GM18867 (cell line): ENCODE measurements around the gene BTG3.

ENCODE experiments used
- ATAC-seq: cut with Tn5 transposase; IDR thresholded peaks from one replicate; pipeline ENCODE4 v1.9.1; 2021; ENCODE audit warnings: mild to moderate bottlenecking, moderate library complexity; ENCODE audit not compliant: unreplicated experiment

The BTG3 gene

DNA sequence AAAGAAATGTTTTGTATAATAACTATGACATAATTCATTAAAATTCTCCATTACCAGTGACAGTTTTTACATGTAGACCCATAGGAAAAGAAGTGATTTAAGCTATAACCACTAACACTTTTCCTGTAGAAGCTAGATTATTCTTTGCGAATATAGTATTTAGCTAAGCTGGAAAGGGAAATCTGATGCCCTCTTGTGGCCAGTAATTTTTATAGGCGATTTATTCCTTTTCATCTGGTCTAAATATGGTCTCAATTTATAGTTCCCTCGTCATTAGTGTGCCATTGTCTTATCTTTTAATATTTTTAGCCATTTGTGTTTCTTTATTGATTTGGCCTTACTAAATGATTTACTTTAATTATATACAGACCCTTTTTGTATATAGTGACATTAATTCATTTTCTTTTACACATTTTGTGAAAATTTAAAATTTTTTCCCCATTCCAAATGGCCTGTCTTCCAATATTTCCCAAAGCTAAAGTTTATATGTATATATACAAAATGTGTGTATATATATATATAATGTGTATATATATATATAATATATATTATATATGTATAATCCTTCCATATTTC is 26.7 kb downstream of the BTG3 start:
- ATAC-seq, result peak; percentile 61

DNA sequence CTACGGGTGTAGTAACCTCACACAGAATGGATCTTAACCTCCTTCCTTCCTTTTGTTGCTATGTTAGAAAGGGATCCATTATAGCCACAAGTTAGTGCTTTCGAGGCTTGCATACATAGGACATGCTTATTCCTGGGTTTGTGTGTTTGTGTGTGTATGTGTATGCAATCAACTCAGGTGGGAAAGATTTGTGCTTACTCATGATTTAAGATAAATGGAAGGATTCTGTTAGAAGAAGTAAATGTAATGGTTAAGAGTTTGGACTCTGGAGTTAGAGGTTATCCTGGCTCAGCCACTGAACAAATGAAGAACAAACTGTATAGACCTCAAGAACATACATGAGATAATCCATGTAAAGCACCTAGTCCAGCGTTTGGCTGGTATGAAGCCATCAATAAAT is 28.8 kb downstream of the BTG3 start:
- no peak for ATAC-seq

DNA sequence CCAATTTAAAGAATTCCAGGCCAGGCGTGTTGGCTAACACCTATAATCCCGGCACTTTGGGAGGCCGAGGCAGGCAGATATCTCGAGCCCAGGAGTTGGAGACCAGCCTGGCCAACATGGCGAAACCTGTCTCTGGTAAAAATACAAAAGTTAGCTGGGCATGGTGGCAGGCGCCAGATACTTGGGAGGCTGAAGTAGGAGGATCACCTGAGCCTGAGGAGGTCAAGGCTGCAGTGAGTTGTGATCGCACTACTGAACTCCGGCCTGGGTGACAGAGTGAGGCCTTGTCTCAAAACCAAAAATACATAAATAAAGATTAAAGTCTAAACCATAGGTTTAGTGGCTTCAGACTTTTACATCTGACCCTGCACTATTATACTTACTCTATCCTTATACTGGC is 32.4 kb downstream of the BTG3 start:
- no peak for ATAC-seq

DNA sequence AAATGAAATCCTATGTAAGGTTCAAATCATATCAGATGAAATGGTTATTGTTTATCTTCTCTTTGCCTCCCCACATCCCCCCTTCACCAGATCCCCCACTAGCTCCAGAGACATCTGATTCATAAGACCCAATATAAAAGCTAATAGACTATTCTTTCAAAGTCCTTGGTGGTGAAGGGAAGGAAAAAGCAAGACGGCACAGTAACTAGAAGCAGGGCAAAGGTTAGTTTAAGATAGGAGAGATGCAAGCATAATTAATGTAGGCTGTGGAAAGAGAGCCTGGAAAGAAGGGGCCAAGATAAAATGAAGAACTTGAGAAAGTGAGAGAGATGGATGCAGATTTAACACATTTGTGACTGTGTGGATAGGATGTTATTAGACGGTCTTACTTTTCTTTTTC is 33.8 kb downstream of the BTG3 start:
- ATAC-seq, result no peak

DNA sequence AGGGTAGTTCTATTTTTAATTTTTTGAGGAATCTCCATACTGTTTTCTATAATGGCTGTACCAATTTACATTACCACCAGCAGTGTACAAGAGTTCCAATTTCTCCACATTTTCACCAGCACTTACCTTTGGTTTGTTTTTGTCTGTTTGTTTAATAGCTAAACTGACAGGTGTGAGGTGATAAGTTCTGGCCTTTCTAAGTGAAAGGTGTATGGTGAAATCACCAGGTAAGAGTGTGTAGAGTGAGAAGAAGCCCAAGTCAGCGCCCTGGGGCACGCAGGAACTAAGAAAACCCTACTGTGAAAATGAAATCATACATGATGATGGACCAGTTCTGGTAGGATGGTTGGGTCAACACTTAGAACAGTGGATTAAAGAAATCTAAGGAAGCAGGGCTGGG is 34.5 kb downstream of the BTG3 start:
- ATAC-seq, result no peak

DNA sequence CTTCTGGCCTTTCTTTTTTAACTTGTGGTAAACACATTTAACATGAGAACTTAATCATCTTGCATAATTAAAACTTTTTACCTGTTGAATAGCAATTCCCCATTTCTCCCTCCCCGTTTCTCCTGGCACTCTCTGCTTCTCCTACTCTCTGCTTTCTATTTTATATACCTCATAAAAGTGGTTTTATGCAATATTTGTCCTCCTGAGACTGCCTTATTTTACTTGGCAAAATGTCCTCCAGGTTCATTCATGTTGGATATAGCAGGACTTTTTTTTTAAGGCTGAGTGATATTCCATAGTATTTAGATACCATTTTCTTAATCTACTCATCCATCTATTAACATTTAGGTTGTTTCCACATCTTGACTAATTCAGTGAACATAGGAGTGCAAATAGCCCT is 35.0 kb downstream of the BTG3 start:
- no peak for ATAC-seq

DNA sequence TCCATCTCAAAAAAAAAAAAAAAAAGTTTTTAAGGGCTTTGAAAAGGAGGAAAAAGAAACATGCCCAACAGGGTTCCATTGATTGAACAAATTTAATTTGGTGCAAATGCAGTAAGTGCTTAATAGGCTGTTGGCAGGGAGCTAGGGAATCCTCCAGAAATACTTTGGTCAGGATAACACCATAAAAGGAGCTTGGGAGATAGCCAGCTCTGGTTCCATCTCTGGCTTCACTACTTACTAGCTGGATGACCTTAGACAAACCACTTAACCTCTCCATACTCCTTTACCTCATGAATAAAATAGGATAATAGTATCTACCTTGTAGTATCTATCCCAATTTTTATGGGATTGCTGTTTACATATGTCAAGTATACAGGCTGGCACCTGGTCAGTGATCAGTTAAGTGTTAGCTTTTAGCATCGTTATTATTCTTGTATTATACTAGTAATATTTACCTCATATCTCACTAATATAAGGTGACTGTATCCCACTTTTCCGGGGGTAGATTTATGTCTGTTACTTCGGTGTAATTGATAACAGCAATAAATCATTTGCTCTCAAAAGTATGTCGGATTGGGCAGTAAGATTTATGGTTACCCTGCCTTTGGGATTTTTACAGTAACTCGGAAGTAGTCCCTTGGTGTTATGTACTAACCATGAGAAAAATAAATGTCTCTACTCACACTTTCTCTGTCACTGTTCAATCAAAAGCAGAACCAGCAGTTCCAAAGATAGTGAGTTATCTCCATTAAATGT is 36.4 kb downstream of the BTG3 start:
- ATAC-seq, result no peak

DNA sequence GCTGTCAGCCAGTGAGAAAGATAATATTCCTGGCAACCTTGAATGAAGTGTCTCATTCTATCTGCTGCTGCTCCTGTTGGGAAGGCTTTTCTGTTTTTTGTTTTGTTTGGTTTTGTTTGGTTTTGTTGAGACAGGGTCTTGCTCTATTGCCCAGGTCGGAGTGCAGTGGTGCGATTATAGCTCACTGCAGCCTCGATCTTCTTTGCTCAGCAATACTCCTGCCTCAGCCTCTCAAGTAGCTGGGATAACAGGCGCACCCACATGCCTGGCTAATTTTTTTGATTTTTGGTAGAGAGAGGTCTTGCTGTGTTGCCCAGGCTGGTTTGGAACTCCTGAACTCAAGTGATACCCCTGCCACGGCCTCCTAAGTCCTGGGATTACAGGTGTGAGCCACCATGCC is 37.6 kb downstream of the BTG3 start:
- ATAC-seq, result no peak

DNA sequence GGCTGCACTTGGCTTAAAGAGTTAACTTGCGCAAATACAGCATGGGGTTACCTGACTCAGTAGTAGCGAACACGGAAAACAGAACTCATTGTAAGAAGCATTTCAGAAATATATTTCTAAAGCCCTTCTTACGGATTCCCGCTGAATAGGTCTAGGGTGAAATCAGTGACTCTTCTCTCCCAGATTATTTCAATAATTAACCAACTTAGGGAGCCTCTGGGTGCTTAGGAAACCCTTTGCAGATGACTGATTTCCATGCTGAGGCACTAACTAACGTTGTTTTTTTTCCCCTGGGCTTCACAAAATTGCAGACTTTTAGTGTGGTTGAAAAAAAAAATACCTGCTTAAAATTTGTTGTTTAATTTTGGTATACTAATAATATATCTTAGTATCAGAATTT is 40.3 kb downstream of the BTG3 start:
- ATAC-seq, result no peak

DNA sequence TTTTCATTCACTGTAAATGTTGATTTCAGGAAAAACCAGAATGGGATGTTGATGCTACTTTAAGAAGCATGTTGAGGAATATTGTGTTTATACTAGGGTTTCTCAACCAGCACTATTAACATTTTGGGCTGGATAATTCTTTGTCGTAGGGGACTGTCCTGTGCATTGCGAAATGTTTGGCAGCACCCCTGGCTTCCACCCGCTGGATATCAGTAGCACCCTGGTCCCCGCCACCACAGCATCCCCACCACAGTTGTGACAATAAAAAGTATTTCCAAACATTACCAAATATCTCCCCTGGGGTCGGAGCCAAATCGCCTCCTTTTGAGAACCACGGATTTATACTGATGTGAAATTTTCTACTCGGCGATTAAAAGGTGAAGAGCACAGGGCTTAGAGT is 41.9 kb downstream of the BTG3 start:
- ATAC-seq, result no peak

DNA sequence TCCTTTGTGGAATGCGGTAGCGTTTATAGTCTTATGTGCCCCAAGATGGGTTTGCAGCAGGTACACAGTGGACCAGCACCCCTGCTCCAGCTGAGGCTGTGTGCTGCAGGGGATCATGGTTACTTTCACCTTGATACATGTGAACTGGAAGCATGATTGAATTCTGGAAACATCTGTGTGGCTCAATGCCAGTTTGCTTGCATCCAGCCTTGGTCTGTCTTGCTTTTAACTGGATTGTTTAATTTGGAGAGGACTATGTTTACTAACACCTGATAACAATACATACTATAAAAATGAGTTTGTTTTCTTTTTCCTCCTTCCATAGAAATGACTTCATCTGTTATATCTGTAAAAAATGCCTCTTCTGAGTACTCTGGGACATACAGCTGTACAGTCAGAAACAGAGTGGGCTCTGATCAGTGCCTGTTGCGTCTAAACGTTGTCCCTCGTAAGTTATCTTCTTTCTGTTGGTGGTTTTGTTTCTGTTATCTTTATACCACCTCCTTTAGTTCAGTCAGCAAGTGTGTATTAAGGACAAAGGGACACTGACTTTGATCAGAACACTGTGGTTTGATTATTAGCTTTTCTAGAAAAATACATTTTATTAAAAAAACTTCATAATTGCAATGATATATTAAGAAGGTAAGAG is 52.2 kb downstream of the BTG3 start:
- no peak for ATAC-seq

DNA sequence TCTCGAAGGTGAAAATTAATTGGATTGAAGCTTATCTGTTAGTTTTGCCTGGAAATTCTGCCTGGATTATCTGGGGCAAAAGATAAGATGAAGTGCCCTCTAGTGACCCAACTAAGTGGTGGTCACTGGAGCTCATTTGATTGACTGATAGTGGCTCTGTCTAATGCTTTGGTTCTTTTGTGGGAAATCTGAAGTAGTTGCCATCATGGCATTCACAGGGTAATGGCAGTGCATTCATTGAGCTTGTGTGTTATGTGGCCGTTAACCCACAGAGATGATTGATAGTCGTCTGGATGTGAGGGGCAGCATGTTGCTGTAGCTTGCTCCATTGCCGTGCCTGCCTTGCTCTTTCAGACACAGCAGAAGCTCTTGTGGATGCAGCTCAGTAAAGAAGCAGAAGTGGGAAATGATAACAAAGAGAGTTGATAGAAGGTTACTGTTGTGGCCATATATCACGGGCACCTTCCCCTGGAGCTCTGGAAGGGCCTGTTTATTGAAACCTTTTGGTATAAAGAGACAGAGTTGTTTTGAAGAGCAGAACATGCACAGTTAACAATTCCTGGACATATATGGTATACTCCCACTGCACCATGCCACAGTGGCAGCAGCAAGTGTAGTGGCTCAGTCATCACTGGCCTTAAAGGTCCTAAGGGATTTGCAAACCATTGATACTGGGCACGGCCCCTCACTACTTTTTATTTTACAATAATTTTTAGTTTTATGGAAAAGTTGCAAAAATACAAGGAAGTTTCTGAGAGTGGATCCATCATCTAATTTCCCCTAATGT is 57.8 kb downstream of the BTG3 start:
- ATAC-seq, result no peak

DNA sequence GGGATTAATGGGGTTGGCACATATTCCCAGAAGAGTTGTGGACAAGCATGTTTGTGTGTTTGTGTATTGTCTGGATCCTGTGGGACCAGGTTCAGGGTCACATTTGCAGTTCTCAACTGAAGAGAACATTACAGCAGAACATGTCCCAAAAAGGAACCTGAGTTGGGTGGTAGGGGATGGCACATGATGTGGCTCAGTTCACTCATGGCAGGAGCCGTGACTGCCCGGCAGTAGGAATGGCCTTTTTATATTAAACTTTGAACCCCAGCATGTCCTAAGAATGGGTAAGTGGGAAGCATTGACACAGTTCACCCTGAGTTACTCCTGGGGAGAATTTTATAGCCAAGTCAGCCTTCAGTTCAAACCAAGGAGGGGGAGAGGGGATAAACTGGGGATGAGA is 58.6 kb downstream of the BTG3 start:
- ATAC-seq, result no peak

DNA sequence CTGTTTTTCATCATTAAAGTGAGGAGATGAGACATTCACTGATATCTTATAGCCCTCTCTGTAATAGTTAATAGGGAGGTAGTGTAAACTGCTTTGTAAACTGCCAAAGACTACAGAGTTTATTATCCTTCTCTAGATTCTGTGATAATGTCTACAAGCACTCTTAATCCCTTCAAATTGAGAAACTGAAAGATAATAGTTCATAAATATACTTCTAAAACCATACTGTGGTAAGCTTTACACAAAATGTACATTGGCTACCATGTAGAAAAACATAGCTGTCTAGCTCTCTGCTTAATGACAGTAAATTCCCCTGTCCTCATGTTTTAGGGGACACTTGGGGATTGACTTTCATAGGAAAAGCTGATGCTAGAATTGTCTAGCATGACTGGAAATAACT is 60.3 kb downstream of the BTG3 start:
- no peak for ATAC-seq

DNA sequence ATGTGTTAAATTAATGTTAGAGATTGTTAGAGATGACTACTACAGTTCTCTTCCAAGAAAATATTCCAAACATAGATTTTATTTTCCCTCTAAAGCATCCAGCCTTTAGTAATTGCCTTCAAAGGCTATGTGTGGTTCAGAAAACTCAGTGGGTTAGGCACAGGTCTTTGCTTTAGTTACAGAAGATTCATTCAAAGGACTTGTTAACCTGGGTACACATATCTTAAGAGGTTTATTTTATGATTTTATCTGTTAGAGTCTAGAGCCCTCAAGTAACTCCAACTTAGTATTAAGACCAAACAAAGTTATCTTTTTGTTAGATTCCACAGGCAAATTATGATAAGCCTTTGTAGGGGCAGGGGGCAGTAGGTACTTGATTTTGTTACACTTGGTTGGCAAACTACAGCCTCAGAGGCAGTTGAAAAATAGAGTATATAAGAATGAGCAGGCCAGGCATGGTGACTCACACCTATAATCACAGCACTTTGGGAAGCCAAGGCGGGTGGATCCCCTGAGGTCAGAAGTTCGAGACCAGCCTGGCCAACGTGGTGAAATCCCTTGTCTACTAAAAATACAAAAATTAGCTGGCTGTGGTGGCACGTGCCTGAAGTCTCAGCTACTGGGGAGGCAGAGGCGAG is 61.9 kb downstream of the BTG3 start:
- ATAC-seq, result no peak

DNA sequence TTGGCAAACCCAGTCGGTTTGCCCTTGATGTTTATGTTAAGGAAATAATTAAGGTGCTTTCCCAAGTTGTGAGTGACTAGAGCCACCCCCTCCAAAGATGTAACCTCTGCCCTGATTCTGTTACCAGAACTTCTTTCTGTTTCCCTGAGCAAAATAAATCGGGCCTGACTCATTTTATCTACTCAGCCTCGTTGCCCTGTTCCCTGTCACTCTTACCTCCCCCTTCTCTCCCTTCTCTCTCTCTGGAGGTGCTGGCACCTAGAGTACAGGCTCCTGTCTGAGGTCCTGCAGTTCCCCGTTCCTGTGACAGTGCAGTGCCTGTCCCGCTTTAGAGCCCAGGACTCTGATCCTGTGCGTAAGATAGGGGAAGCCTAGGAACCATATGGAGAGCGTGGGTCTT is 64.4 kb downstream of the BTG3 start:
- ATAC-seq, result no peak

DNA sequence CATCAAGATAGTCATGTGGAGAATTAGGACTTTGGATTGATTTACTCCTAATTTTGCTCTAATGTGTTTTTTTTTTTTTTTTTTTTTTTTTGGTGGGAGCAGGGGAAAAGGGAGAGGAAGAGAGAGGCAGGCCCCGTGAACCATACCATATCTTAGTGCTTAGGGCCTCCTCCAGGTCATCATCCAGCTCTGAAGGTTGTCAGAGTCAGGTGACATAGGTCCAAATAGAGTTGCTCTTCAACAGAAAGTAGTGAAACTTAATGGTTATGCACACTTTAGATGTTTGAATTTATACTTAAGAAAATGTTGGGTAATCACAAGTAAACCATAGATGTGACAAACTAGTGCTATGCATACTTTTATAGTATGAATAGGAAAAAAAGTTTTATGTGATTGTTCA is 67.7 kb downstream of the BTG3 start:
- no peak for ATAC-seq
